Sciatic nerve (tissue), 2 donors: Measurements from ENCODE around the gene LOC101059915. TPM values are rescaled to one million over a fixed set of nuclear protein-coding genes. Genes with fewer than 3 reads are reported as not detected.
"Not testable (repeated sequence)": the region's sequence is repeated elsewhere in the genome, so short reads cannot be mapped to it uniquely, and the experiment has no call there.

ENCODE experiments used
- ATAC-seq: fragments of 200-7000 bp; cut with Tn5 transposase; one replicate; pipeline ENCODE4 v1.9.1; 2020; ENCODE audit warnings: mild to moderate bottlenecking, moderate library complexity
- DNase-seq: peaks from one replicate; pipeline ENCODE4 v3.0.0-alpha.2; 2020; ENCODE audit warnings: low spot score
- intact Hi-C: fragments of 100-400 bp; cut with DNase I; formaldehyde crosslinking; loops from one replicate; pipeline ENCODE4 v1.14.2; 2022
- total RNA-seq: library from RNA; stranded (reverse); fragmentation: NEBNext Ultra II Directional; extraction: Animal tissue kit (Norgen Biotek cat#: 25700); gene quantifications from one replicate; pipeline ENCODE4 v1.2.1, GENCODE V29; 2021
- donor health status: DM: no; HTN: no; CAD: no.
- donor health status: DM: no; HTN: no; CAD: no.

The LOC101059915 gene

DNA sequence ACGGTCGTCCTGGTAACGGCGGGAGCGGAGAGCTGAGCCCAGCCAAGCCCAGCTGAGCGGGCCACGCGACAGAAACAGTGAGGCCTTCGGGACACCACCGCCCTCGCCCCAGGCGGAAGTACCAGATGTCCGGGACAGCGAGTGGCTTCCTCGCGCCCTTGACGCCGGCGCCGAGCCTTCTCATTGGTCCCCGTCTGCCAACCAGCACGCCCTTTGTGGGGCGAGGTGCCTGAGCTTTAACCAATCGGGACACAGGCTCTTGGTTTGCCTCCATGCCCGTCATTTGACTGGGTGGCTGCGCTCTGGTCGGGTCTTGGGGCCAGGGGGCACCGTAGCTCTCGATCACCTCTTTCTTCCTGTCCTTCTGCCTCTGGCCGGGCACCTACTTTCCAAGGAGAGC, 50.8 kb downstream of the LOC101059915 start, which contains the start of gene CXorf49:
Gene CXorf49, minus strand, starts transcription at position 101 of the 400 bp plus-strand sequence. CDS start 134 bp downstream, outside the sequence.
- ATAC-seq, intact Hi-C loops, DNase-seq: not testable (repeated sequence)

DNA sequence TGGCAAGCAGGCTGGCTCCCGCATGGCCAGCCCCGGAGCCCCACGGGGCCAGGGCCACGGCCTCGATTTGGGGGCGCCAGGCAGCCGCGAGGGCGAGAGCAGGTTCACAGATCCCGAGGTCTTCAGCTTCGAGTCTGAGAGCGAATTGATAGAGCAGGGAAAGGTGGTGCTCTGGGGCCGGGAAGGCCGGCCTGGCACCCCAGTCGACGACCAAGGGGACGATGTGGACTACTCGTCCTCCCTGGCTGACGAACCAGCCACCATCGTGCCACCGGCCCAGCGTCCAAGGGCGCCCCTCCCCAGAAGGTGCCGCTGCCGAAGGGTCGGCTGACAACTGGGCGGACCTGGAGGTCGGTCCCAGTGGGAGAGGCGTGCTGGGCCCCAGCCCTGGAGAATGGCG, 51.8 kb downstream of the LOC101059915 start:
- ATAC-seq, intact Hi-C loops, DNase-seq: not testable (repeated sequence)

DNA sequence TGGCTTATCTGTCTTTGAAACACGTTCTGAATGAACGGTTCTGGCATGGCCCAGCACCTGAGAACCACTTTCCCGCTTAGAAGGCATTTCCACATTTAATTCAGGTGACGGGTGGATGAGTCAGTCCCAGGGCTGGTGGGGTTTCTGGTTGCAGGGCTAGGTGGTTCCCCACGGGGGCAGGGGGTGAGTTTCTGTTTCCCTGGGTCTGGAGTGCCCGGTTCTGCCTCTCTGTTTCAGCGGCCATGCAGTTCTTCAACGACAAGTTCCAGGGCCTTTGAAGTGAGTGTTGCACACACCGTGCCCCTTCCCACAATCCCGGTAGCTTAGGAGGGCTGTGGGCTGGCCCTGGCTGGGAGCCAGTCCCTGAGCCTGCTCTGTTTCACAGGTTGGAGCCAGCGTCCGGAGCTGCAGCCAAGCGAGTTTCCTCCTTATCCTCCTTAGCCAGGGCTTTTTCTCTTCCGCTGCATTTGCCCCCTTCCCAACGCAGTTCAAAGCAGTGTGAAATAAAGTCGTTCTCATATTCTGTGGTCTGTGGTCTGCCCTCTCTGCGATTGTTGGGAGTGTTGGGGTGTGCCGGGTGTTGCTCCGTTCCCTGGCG, 53.0 kb downstream of the LOC101059915 start:
- ATAC-seq, intact Hi-C loops, DNase-seq: not testable (repeated sequence)

Other genes starting within 250 kb of the LOC101059915 start
- gene OGT, start 134.4 kb upstream of the LOC101059915 start, total RNA-seq: 218 TPM
- 3.6 TPM for gene GCNA, start 89.1 kb upstream of the LOC101059915 start, total RNA-seq
- gene CXCR3, start 49.0 kb upstream of the LOC101059915 start, total RNA-seq: 0.31 TPM
- not detected for gene CXorf49, start 50.7 kb downstream of the LOC101059915 start, total RNA-seq
- gene CXorf49B, start 95.8 kb downstream of the LOC101059915 start, total RNA-seq: not detected
- 38.0 TPM for gene NHSL2, start 243.3 kb downstream of the LOC101059915 start, total RNA-seq